ENCODE results near the gene GNG7.
"Not testable (repeated sequence)": the region's sequence is repeated elsewhere in the genome, so short reads cannot be mapped to it uniquely, and the experiment has no call there.

GNG7 gene

DNA sequence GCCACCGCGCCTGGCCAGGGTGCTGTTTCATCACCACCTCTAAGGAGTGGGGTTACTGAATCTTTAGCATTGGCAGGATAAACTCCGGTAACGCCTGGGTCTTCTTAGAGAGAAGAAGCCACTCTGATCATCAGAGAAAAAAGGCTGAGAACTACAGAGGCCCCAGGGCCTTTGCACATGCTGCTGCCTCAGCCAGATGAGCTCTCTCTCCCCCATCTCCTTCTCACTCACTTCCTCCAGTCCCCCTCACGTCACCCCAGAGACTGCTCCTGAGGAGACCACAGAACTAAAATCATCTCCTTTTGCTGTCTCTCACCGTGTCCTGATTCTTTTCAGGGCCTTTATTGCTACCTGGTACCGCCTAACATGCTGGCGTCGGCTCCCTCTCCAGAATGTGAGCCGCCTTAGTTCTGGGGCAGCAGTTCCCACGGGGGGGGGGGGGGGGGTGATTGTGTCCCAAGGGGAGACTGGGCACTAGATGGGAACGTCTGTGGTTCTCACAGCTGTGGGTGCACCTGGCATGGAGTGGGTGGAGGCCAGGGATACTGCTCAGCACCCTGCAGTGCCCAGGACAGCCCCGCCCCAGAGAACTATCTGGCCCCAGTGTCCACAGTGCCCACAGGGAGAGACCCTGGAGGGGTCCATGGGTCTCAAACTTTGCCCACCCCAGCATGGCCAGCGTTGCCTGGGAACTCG, 23.8 kb upstream of the GNG7 start:
- no peak for DNase-seq

DNA sequence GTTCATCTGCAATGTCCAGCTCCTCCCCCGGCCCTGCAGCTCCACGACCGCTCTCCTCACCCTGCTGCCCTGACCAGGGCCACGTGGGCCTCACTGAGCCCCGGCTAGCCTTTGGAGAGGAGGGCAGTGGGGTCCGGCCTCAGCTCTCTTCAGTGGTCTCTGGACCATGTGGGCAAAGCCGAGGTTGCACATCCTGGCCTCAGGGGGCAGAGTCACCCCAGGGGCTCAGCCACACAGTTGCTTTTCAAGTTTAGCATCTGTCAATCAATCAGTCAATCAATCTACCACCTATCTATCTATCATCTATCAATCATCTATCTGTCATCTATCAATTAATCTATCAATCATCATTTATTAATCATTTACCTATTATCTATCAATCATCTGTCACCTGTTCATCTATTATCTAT, 21.7 kb upstream of the GNG7 start:
- DNase-seq, result no peak

DNA sequence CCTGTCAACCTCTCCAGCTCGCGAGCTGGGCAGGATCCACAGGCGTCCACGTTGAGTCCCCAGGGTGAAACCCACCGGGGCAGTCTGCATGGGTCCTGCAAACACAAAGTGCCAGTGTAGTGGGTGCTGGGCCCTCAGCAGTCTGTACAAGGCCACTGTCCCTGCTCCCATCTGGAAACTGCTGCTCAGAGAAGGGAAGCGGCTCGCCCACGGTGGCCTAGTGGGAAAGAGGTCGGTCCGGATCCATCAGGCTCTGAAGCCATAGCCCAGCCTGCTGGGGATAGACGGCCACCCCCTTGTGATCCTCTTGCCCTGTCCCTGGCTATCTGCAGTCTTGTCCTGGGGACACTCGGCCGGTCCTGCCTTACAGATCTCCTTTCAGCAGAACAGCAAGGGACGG, 21.3 kb upstream of the GNG7 start:
- DNase-seq, result no peak

DNA sequence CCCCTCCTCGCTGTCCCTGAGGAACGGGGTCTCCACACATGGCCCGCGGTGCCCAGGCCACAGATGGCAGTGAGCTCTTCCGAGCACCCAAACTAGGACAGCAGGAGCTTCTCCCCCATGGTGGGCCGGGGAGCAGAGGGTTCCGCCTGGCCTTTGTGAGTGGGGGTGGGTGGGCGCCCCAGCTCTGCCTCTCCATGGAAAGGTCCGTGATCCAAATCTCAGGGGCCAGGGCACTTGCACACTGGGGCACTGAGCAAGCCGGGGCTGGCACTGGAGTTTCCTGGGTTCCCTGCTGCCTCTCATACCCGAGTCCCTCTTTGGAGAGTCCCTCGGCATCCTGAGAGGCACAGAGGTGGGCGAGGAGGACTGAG, 20.8 kb upstream of the GNG7 start:
- no peak for DNase-seq

DNA sequence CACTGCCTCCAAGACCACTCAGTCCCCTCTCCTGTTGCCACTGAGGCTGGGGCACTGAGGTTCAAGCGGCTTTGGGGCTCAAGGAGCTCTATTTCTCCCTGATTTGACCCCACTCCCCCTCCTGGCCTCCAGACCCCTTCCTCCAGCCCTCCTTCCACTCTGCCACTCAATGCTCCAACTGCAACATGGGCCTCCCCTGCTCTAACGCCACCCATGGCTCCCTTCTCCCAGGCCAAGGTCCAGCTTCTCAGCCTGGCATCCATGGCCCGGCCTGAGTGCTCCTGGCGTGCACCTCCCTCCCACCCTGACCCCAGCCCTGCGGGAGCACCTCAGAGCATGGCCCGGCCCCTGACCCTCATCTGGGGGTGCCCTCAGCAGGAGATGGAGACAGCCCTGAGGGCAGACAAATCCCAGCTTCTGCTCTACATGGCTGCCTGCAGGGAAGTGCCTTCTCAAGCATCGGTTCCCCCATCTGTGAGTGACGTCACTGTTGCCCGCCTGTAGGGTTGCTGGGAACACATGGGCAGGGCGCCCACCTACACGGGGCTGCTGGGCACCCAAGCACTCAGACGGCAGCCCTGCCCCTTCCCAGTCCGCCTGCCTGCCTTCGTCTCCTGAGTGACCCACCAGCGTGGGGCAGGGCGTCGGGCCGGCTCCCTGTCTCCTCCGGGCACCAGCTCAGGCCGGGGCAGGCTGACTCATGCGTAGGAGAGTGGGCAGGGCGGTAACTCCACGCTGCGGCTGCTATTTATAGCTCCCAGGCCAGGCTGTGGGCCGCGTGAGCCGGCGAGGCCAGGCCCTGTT, 20.2 kb upstream of the GNG7 start:
- no peak for DNase-seq

DNA sequence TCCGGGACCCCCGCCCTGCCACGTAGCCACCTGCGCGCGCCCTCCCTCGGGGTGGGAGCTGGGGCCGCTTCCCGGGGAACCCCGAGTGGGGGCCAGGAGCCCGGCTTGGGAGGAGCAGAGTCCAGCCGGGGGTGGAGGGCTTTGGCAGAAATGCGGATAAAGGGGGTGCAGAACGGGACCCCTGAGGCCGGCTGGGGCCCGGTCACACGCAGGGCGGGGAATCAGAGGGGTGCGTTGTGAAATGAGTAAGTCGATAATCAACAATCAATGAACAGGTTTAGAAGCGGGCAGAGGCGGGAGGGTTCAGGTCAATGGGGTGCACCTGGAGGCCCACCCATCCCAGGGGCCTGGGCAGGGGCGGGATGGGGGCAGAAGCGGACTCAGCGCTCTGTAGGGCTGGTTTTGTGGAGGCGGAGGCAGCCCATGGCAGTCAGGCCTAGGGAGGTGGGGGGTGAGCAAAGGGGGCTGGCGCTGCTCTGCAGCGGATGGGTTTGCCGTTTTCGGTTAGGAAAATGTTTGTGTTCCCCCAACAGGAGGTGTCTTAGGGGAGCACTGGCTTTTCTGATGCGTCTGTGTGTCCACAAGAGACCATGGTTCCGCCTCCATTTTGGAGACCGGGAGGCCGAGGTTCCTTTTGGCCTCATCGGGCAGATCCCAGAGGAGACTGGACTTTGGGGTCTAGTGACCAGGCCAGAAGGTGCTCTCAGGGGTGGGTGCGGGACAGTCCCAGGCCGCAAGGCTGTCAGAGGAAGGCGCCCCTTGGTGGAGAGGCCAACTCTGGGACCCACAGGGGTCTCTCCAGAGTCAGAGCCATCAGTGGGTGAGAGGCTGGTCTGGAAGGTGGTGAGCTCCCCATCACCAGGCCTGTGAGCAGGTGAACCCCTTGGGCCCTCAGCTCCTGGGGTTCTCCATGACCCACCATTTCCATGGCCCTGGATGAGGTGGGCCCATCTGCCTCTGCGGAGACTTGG, 19.4 kb upstream of the GNG7 start:
- no peak for DNase-seq

DNA sequence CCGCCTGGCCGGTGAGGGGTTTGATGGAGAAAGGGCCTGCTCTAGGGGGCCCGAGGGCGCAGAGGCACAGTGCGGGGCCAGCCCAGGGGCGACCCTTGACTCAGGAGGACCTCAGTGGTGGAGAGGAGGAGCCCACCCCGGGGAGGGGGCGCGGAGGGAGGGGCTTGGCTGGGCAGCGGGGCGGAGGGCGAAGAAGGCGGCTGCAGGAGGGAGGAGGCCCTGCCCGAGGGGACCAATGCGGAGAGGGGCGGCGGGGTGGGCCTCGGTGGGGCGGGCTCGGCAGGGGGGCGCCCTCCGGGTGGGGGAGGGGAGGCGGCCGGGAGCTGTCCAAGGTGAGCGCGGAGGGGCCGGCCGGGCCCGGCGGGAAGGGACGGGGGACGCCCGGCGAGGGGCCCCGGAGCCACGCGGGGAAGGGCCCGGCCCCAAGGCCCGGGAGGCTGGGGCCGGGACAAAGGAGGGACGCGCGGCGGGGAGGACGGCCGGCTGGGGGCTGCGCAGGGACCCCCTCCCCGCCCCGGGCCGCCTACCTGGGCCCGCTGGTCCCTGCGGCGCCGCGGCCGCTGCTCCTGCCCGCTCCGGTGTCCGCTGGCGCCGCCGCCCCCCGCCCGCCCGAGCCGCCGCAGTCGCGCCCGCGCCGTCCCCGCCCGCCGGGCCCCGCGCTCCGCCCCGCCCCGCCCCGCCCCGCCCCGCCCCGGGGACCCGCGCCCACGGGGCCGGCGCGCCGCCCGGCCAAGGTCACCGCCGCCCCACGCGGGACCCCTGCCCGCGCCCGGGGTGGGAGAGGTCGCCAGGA, 18.5 kb upstream of the GNG7 start, which contains the start of gene DIRAS1:
Gene DIRAS1 (minus strand): TSS at position 596 of the 793 bp plus-strand sequence. CDS start 3,566 bp downstream, outside the sequence.
- DNase-seq, result no peak

DNA sequence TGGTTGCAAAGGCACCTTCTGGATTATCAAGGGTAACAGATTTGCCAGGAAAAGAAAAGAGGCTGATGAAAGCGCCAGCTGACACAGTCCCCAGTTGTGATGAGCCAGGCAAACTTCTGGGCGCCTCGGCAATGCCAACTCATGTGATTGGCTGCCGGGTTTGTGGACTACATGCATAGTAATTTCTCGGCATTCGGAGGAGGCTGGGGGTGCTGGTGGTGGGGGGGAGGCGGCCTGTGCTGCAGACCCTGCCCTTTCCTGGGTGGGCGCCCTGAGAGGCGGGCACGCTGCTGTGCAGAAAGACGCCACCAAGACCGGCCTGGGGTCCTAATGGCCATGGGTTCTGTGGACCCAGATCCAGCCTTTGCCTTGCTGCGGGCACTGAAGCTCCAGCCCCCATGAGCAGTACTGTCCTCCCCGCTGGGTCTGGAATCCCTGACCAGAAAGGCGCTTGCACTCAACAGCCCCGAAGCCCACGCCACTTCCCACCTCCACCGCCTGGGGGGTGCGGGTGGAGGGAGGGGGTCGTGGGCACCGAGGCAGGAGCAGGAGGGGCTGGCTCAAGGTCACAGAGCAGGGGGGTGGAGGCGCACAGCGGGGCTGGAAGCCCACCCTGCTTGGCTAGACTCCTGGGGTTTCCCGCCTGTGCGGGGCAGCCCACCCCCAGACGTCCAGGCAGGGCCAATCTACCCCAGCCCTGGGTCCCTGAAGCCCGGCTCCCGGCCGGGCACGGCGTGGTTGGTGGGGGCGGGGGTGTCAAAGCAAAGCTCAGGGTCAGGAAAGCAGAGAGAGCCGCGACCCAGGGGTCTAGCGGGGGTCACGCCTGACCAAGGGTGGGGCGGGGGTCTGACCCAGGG, 17.7 kb upstream of the GNG7 start:
- DNase-seq, result no peak

DNA sequence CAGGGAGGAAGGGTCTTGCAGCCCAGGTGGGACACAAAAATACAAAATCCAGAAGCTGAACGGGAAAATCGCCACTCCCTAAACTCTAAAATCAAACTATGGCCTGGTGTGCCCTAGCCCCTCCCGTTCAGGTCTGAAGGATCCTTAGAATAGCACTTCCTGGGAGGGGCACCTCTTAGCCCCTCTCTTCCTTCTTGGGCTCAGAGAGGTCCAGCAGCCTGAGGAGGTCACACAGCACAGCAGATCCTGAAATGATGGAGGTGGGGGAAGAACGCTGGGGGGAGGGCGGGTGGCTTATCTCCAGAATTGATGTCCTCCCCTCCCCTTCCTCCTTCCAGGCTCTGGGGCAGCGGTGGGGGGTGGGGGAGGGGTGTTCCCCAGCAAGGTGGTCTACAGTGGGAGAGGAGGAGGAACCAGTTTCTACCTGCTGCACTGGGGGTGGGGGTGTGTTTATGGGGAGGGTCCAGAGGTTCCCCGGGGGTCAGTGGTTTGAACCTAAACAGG, 16.8 kb upstream of the GNG7 start:
- no peak for DNase-seq

DNA sequence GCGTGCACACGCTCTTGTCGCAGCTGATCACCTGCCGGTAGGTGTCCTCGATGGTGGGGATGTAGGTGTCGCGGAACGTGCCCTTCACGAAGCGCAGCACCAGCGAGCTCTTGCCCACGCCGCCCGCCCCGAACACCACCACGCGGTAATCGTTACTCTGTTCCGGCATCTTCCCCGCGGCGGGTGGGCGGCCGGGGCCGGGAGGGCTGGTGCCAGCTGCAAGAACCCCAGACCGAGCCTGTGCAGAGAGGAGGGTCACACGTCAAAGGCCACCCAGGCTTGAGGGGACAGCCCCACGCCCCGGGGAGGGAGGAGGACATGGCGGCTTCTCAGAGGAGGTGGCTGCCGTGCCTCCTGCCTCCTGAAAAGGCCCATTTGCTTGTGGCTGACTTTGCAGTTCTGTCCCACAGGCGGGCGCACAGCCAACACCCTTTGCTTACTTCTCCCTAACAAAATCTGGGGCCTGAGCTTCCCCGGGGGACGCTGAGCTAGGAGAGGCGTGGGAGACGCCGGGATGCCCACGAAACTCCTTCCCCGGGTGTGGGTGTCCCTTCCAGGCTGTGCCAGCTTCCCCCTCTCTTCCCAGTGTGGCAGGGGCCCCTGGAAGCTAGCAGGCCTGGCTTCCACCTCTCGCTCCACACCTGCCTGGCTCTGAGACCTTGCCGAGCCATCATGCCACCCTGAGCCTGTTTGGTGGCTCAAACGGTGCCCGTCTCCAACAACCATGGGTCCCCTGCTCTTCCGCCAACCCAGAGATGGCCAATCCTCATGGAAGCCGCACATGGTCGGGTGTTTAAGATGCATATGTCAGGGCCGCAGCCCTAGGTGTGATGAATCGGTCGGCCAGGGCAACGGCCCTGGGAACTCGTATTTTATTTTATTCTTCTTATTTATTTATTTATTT, 15.4 kb upstream of the GNG7 start:
- DNase-seq, result no peak

DNA sequence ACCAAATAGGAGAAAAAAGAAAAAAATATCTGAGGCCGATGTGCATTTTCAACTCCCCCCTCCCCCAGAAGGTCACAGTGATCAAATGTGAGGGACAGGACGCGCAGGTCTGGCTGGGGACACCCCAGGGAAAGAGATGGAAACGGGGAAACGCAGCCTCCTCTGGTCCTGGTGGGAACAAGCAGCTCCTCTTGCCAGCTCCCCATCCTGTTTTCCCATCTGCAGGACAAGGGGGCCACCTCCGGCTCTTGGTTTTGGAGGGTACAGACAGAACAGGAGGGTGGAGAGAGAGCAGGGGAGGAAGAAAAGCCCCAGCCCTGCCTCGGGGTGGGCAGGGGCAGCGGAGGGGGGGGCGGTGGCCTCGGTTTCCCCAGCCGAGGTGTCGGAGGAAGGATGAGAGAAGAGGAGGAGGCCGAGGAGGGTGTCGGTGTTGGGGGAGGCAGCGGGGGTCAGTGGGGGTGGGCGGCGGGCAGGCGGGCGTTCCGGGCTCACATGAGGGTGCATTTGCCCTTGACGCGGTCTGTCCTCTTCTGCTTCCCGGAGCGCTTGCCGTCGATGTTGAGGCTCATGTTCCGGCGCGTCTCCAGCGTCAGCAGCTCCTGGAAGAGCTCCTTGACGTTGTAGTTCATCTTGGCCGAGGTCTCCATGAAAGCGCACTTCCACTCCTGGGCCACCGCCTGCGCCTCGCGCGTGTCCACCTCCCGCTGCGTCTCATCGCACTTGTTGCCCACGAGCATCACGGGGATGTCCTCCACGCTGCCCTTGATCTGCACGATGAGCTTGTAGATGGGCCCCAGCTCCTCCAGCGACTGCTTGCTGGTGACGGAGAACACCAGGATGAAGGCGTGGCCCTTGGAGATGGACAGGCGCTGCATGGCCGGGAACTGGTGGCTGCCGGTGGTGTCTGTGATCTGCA, 14.5 kb upstream of the GNG7 start:
- DNase-seq, result no peak

DNA sequence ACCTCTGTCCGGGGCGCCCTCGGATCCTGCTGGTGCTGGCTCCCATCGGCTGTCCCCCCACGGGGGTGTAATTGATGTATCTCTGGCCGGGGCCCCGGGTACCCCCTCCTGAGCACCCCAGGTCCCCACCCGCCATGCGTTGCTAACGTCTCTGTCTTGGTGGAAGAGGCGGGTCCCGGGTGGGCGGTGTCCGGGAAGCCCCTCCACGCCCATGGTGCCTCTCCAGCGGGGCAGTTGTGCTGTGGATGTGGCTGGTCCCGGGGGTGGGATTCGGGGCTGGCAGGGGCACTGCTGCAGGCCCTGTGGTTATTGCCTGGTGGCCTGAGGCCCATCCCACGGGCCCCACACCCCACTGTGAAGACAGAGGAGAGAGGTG, 13.8 kb upstream of the GNG7 start:
- DNase-seq, result no peak

DNA sequence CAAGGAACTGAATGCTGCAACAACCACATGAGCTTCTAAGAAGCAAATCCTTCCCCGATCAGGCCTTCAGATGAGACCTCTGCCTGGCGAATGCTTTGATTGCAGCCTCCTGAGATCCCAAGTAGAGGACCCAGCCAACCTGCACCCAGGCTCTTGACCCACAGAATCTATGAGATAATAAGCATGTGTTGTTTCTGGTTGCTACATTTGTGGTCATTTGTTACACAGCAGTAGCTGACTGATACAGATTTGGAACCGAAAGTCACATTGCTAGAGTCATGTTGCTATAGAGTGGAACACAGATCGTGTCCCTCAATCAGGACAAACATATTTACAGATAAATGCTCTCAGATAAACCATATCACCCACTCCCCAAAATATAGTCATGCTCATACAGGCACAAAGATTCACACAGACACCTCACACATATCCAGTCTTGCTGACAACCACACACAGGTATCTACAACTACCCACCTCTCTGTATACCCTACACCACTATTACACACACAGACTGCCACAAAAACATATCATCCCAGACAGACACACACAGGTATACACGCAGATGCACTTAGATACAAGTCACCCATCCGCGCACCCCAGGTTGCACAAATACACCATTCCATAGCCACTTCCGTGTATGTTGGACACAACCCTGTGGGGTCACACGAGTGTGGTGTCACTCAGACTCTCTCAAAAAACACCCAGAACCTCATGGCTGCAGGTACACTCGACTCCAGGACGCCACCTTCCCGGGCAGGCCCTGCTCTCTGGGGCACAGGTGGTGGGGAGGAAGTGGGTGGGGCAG, 13.2 kb upstream of the GNG7 start:
- DNase-seq, result no peak

DNA sequence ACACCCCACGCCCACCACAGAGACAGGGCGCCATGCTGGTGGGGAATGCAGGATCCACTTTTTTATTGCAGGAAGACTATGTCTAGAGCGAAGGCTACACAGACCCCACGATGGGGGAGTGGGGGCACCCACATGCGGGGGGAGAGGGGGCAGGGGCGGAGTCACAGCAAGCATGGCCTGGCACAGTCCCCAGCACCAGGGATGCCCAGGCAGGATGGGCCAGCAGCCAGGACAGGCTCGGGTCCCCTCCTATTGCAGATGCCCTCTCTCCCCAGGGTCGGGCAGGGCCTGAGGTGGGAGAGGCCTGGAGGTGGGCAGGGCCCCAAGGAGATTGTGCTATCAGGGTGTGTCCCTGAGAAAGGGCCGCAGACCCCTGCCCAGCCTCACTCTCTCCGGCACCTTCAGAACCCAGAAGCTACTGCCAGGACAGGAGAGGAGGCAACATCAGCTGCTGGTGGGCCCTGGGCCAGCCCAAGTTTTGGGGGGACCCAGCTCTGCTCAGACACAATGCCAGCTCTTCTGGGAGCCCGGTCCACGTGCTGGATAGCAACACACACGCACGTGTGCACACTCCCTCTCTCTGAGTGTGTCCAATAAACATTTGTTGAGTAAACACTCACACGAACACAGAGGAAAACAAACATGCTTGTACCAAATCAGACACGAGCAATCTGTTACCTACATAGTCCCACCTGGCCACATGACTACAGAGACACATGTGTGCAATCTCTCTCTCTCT, 12.2 kb upstream of the GNG7 start:
- no peak for DNase-seq

DNA sequence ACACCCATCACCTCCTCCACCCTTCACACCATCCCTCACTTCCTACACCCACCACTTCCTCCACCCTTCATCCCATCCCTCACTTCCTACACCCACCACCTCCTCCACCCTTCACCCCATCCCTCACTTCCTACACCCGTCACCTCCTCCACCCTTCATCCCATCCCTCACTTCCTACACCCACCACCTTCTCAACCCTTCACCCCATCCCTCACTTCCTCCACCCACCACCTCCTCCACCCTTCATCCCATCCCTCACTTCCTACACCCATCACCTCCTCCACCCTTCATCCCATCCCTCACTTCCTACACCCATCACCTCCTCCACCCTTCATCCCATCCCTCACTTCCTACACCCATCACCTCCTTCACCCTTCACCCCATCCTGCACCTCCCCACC, 11.6 kb upstream of the GNG7 start:
- DNase-seq, result not testable (repeated sequence)

DNA sequence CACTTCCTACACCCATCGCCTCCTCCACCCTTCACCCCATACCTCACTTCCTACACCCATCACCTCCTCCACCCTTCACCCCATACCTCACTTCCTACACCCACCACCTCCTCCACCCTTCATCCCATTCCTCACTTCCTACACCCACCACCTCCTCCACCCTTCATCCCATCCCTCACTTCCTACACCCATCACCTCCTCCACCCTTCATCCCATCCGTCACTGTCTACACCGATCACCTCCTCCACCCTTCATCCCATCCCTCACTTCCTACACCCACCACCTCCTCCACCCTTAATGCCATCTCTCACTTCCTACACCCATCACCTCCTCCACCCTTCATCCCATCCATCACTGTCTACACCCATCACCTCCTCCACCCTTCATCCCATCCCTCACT, 10.7 kb upstream of the GNG7 start:
- not testable (repeated sequence) for DNase-seq

DNA sequence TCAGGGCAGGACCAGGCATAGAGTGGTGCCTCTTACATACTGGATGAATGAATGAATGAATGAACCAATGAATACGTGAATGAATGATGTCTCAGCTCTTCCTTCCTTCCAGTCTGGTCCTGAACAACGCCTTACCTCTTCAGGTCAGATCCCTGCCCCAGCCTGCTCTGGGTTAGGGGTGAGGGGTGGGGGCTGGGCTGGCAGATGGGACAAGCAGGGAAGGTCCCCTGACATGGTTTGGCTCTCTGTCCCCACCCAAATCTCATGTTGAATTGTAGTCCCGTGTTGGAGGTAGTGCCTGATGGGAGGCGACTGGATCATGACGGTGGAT, 9.3 kb upstream of the GNG7 start:
- DNase-seq, result no peak

Data from activated effector memory CD4-positive, alpha-beta T cell treated with Interleukin-2 at 50 U/mL for 16 hours (primary cell).